Activated B cell treated with CpG ODN at 0.5 μM for 24 hours (primary cell): ENCODE measurements around the gene NFKBIE. TPM values are rescaled to one million over a fixed set of nuclear protein-coding genes. Genes with fewer than 3 reads are reported as not detected.

Source experiments
- ATAC-seq: fragments of 200-7000 bp; cut with Tn5 transposase; one replicate; pipeline ENCODE4 v1.10.0; 2021; ENCODE audit warnings: low read depth, mild to moderate bottlenecking, moderate library complexity
- CTCF ChIA-PET: fragments of 350-600 bp; sonication (Branson Sonifier 250); formaldehyde crosslinking; loops from one replicate; lab custom pipeline; 2021; ENCODE audit warnings: antibody characterized with exemption; lab: Charles Lee
- POLR2A ChIA-PET: fragments of 350-600 bp; sonication (Branson Sonifier 250); formaldehyde crosslinking; loops from one replicate; lab custom pipeline; 2021; ENCODE audit warnings: antibody characterized with exemption; lab: Charles Lee
- DNase-seq: peaks from one replicate; pipeline ENCODE4 v3.0.0; 2022
- H3K27ac Mint-ChIP-seq: one replicate; pipeline ENCODE4 v1.8.0; 2020; ENCODE audit warnings: mixed read lengths
- H3K27me3 Mint-ChIP-seq: one replicate; pipeline ENCODE4 v1.8.0; 2021; ENCODE audit warnings: mixed read lengths
- H3K36me3 Mint-ChIP-seq: one replicate; pipeline ENCODE4 v1.8.0; 2021; ENCODE audit warnings: low read depth, mixed read lengths
- H3K4me1 Mint-ChIP-seq: one replicate; pipeline ENCODE4 v1.8.0; 2021; ENCODE audit warnings: mixed read lengths
- H3K4me3 Mint-ChIP-seq: one replicate; pipeline ENCODE4 v1.8.0; 2020; ENCODE audit warnings: mild to moderate bottlenecking, mixed read lengths
- H3K9me3 Mint-ChIP-seq: one replicate; pipeline ENCODE4 v1.8.0; 2020; ENCODE audit warnings: mixed read lengths
- CTCF ChIP-seq: fragments of 200-600 bp; IDR thresholded peaks from one replicate; pipeline ENCODE4 v1.8.0; 2022; ENCODE audit warnings: antibody characterized with exemption, mild to moderate bottlenecking
- intact Hi-C: fragments of 100-400 bp; cut with micrococcal nuclease; formaldehyde crosslinking; loops from one replicate; pipeline ENCODE4 v1.15.1; 2024
- total RNA-seq: library from RNA; stranded (reverse); gene quantifications from 2 replicates; pipeline ENCODE4 v1.2.3, GENCODE V29; 2022

The NFKBIE gene
- total RNA-seq, 1 donor from 2014 or later = 94.7 TPM

DNA sequence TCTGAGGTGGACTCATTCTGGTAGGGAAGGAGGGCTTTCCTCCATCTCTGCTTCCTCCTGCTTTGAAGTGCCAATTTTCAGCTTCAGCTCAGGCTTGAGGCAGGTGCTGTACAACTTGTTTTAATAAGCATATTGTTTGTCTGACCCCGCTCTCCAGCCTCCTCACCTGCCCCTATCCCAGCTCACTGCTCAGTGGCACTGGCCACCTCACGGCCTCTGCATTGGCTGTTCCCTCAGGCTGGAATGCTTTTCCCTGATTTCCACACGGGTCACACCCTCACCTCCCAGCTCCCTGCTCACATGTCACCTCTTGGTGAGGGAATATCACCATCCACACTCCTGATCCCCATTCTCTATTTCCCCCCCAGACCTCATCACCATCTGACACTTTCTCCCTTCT, 33.5 kb upstream of the NFKBIE start:
- ChIA-PET POLR2A (interaction anchor here (0.6 to 2.3 kb wide), 2 partner anchors 14 to 35 kb away, joined by 3 to 6 read pairs; partner anchors contain the start of gene AARS2), CTCF (interaction anchor here (0.7 to 1.7 kb wide), 3 partner anchors 14 to 32 kb away, joined by 5 to 6 read pairs (median 5); partner anchors contain the start of gene AARS2)
- Mint-ChIP-seq H3K27ac (no peak overlapping the region), H3K9me3 (no peaks in the 10 kb centered on the region), H3K4me1 (peaks cover 13% of the 10 kb centered on the region), H3K36me3 (peaks cover 41% of the 10 kb centered on the region), H3K27me3 (peaks cover 24% of the 10 kb centered on the region), H3K4me3 (no peak overlapping the region)
- no peak for DNase-seq
- intact Hi-C loops = no loop called here
- no peak for ATAC-seq
- TF ChIP-seq CTCF = no peak

DNA sequence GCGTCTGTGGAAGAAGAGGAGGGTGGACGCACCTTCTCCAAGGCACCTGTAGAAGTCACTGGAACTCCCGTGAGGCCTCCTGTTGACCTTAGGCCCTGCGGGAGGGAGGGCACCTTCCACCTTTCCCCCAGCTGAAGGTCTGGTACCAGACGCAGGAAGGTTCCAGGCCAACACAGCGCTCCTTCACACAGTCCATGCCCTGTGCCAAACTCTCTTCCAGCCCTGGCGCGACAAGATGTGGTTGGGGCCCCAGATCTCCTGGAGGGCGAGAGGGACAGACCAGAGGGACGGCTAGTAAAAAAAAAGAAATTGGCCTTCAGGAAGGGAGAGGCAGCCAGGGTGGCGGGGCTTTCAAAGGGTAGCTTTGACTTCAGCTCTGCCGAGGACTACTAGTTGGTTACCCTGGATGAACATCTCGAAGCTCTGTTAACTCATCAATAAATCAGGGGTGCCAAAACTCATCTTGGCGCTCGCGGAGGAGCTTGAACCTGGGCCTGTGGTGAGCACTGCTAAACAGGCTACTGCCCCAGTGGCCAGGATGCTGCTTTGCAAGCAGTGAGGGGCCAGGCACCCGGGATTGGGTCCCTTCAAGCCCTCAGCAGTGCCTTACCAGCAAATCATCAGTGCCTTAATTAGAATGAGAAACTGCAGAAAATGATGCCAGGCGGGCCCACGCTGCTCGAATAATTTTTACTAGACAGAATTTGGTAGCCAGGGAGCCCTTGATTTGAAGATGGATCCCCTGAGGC, 32.9 kb upstream of the NFKBIE start:
- CTCF ChIA-PET = interaction anchor here (1.3 to 1.5 kb wide), 2 partner anchors 15 to 30 kb away, joined by 4 to 5 read pairs; partner anchors contain the start of gene AARS2
- intact Hi-C loops = no loop called here
- H3K36me3 Mint-ChIP-seq = peaks cover 35% of the 10 kb centered on the region
- H3K27me3 Mint-ChIP-seq = peaks cover 28% of the 10 kb centered on the region
- peak overlapping the region; percentile 25 for H3K4me3 Mint-ChIP-seq
- H3K27ac Mint-ChIP-seq = no peak overlapping the region
- no peak for TF ChIP-seq CTCF
- no peak for ATAC-seq
- POLR2A ChIA-PET = interaction anchor here (2.3 kb wide), 1 partner anchor 15 kb away, joined by 6 read pairs; the partner anchor contains the start of gene AARS2
- no peaks in the 10 kb centered on the region for H3K9me3 Mint-ChIP-seq
- DNase-seq = no peak
- peaks cover 13% of the 10 kb centered on the region for H3K4me1 Mint-ChIP-seq

- no peak for DNase-seq
- Mint-ChIP-seq H3K4me1 (peaks cover 13% of the 10 kb centered on the region), H3K4me3 (peak overlapping the region; percentile 25), H3K9me3 (no peaks in the 10 kb centered on the region), H3K36me3 (peaks cover 28% of the 10 kb centered on the region), H3K27ac (no peak overlapping the region), H3K27me3 (peaks cover 35% of the 10 kb centered on the region)
- intact Hi-C loops = loop anchor here (2.0 kb wide), 1 partner anchor 29 kb away; no protein-coding TSS in a partner anchor
- ATAC-seq = peak; percentile 80
- TF ChIP-seq CTCF = no peak
- ChIA-PET POLR2A (interaction anchor here (1.3 to 2.3 kb wide), 2 partner anchors 16 to 29 kb away, joined by 3 to 6 read pairs; partner anchors contain the start of gene AARS2), CTCF (interaction anchor here (1.5 kb wide), 1 partner anchor 29 kb away, joined by 4 read pairs; no protein-coding TSS in a partner anchor)
Measured at GRCh38 chr6:44297063-44298038, 32.0 kb upstream of the NFKBIE start.

- no peaks in the 10 kb centered on the region for H3K9me3 Mint-ChIP-seq
- peaks cover 13% of the 10 kb centered on the region for H3K4me1 Mint-ChIP-seq
- no peak for ATAC-seq
- peaks cover 52% of the 10 kb centered on the region for H3K27me3 Mint-ChIP-seq
- peaks cover 6% of the 10 kb centered on the region for H3K36me3 Mint-ChIP-seq
- intact Hi-C loops = no loop called here
- ChIA-PET CTCF (interaction anchor here (0.5 to 1.8 kb wide), 3 partner anchors 10 to 781 kb away, joined by 3 to 13 read pairs (median 7); no protein-coding TSS in a partner anchor), POLR2A (interaction anchor here (0.5 to 1.1 kb wide), 2 partner anchors 10 to 809 kb away, joined by 3 to 4 read pairs; no protein-coding TSS in a partner anchor)
- TF ChIP-seq CTCF = no peak
- no peak overlapping the region for H3K4me3 Mint-ChIP-seq
- H3K27ac Mint-ChIP-seq = no peak overlapping the region
- no peak for DNase-seq
Measured at GRCh38 chr6:44294832-44295791, 29.8 kb upstream of the NFKBIE start.
